Endothelial cell (in vitro differentiated cells): Measurements from ENCODE around the gene ABAT. TPM values are rescaled to one million over a fixed set of nuclear protein-coding genes. Genes with fewer than 3 reads are reported as not detected.

ENCODE experiments used
- DNase-seq: peaks from one replicate; pipeline ENCODE4 v3.0.0; 2021; ENCODE audit warnings: low spot score
- H3K27ac Mint-ChIP-seq: one replicate; pipeline ENCODE4 v1.8.0; 2021; ENCODE audit warnings: mixed read lengths, inconsistent platforms; ENCODE audit not compliant: unreplicated experiment
- H3K27me3 Mint-ChIP-seq: one replicate; pipeline ENCODE4 v1.8.0; 2021; ENCODE audit warnings: mild to moderate bottlenecking, moderate library complexity, mixed read lengths, inconsistent platforms; ENCODE audit not compliant: unreplicated experiment
- H3K36me3 Mint-ChIP-seq: one replicate; pipeline ENCODE4 v1.8.0; 2021; ENCODE audit warnings: mild to moderate bottlenecking, low read depth, mixed read lengths, inconsistent platforms; ENCODE audit not compliant: unreplicated experiment
- H3K4me1 Mint-ChIP-seq: one replicate; pipeline ENCODE4 v1.8.0; 2021; ENCODE audit warnings: mild to moderate bottlenecking, mixed read lengths, inconsistent platforms; ENCODE audit not compliant: unreplicated experiment
- H3K4me3 Mint-ChIP-seq: one replicate; pipeline ENCODE4 v1.8.0; 2021; ENCODE audit warnings: mild to moderate bottlenecking, mixed read lengths, inconsistent platforms; ENCODE audit not compliant: unreplicated experiment
- H3K9me3 Mint-ChIP-seq: one replicate; pipeline ENCODE4 v1.8.0; 2021; ENCODE audit warnings: mixed read lengths, inconsistent platforms; ENCODE audit not compliant: unreplicated experiment
- CTCF ChIP-seq: fragments of 200-600 bp; sonication (generic); IDR thresholded peaks from one replicate; pipeline ENCODE4 v1.5.0; 2021; ENCODE audit warnings: antibody characterized with exemption; ENCODE audit not compliant: unreplicated experiment
- total RNA-seq: library from RNA; stranded (reverse); fragmentation: NEBNext Ultra II Directional; extraction: Animal tissue kit (Norgen Biotek cat#: 25700); gene quantifications from one replicate; pipeline ENCODE4 v1.2.1, GENCODE V29; 2021; ENCODE audit not compliant: unreplicated experiment

ABAT gene
- total RNA-seq, 1 donor from 2014 or later: 1.6 TPM

GRCh38 chr16:8713635-8714172 lies 39.3 kb downstream of the ABAT start:
- Mint-ChIP-seq H3K4me1 (no peaks in the 10 kb centered on the region), H3K4me3 (peak overlapping the region; percentile 13), H3K27ac (no peak overlapping the region), H3K36me3 (no peaks in the 10 kb centered on the region), H3K27me3 (peaks cover 4% of the 10 kb centered on the region), H3K9me3 (no peaks in the 10 kb centered on the region)
- no peak for DNase-seq
- TF ChIP-seq CTCF: no peak

DNA sequence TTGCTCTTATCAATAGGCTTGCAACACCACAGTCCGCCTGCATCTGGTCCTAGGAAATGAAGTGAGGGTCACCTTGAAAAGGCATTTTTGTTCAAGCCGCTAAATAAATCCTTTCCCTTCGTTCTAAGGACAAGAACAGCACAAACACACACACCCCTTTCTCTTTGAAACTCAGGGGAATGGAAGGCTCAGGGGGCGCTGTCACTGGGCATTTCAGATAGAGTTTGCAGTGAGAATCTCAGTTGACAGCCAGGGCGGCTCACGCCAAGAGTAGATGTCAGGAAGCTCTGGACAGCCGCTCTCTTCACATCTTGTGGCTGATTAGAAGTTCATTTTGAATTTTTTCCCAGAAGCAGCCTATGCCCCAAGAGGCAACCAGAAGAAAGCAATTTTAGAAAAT lies 39.8 kb downstream of the ABAT start:
- H3K27ac Mint-ChIP-seq: no peak overlapping the region
- no peaks in the 10 kb centered on the region for H3K4me1 Mint-ChIP-seq
- no peak for TF ChIP-seq CTCF
- H3K4me3 Mint-ChIP-seq: no peak overlapping the region
- H3K9me3 Mint-ChIP-seq: no peaks in the 10 kb centered on the region
- H3K27me3 Mint-ChIP-seq: peaks cover 4% of the 10 kb centered on the region
- H3K36me3 Mint-ChIP-seq: no peaks in the 10 kb centered on the region
- DNase-seq: no peak

GRCh38 chr16:8714807-8715206 lies 40.4 kb downstream of the ABAT start:
- H3K4me1 Mint-ChIP-seq: no peaks in the 10 kb centered on the region
- no peaks in the 10 kb centered on the region for H3K36me3 Mint-ChIP-seq
- H3K4me3 Mint-ChIP-seq: no peak overlapping the region
- H3K27me3 Mint-ChIP-seq: peaks cover 4% of the 10 kb centered on the region
- H3K9me3 Mint-ChIP-seq: no peaks in the 10 kb centered on the region
- DNase-seq: no peak
- TF ChIP-seq CTCF: no peak
- H3K27ac Mint-ChIP-seq: no peak overlapping the region

DNA sequence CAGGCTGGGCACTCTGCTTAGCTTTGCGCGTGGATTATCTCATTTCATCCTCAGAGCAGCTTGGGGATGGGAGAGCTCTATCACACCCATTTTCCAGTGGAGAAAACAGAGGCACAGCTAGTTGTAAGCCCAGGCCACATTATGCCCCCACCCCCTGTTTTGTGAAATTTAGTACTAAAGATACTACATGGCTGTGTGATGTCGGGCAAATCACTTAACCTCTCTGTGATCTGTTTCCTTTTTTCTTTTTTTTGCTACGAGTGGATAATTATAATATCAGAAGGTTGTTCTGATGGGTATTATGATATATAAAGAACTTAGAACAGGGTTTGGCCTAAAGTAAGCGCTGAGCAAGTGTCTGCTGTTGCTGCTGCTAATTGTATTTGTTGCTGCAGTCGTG lies 41.6 kb downstream of the ABAT start:
- Mint-ChIP-seq H3K27me3 (peaks cover 4% of the 10 kb centered on the region), H3K4me3 (no peak overlapping the region), H3K36me3 (no peaks in the 10 kb centered on the region)

GRCh38 chr16:8716592-8716991 lies 42.2 kb downstream of the ABAT start:
- no peak for DNase-seq
- Mint-ChIP-seq H3K4me3 (no peak overlapping the region), H3K27me3 (peaks cover 2% of the 10 kb centered on the region), H3K4me1 (no peaks in the 10 kb centered on the region), H3K36me3 (no peaks in the 10 kb centered on the region), H3K27ac (no peak overlapping the region), H3K9me3 (no peaks in the 10 kb centered on the region)
- no peak for TF ChIP-seq CTCF

More for the DNA sequence above, 41.6 kb downstream of the ABAT start:
- H3K27ac Mint-ChIP-seq: no peak overlapping the region
- DNase-seq: no peak
- no peak for TF ChIP-seq CTCF
- no peaks in the 10 kb centered on the region for H3K4me1 Mint-ChIP-seq
- no peaks in the 10 kb centered on the region for H3K9me3 Mint-ChIP-seq
